Uterus (tissue), 4 donors: Measurements from ENCODE around the gene XYLT1. TPM values are rescaled to one million over a fixed set of nuclear protein-coding genes. Genes with fewer than 3 reads are reported as not detected.

Experiments
- DNase-seq, 2 donors: peaks; one replicate each; pipeline ENCODE4 v3.0.0-alpha.2; 2019 to 2020
- H3K27ac ChIP-seq, 2 donors: fragments of 200-600 bp; sonication (generic); 1 replicate in 1 of 2; 2 replicates in 1 of 2; pipeline ENCODE4 v1.5.1; 2016 to 2018
- H3K27me3 ChIP-seq, 2 donors: fragments of 200-600 bp; sonication (generic); one replicate each; pipeline ENCODE4 v1.5.1; 2018 to 2019; ENCODE audit warnings: control low read depth in 1 of 2
- H3K36me3 ChIP-seq, 2 donors: fragments of 200-600 bp; sonication (generic); one replicate each; pipeline ENCODE4 v1.5.1; 2019; ENCODE audit warnings: control low read depth in 1 of 2
- H3K4me1 ChIP-seq, 2 donors: fragments of 200-600 bp; sonication (generic); one replicate each; pipeline ENCODE4 v1.5.1; 2018 to 2019; ENCODE audit warnings: control low read depth in 1 of 2
- H3K4me3 ChIP-seq, 2 donors: fragments of 200-600 bp; sonication (generic); 1 replicate in 1 of 2; 2 replicates in 1 of 2; pipeline ENCODE4 v1.5.1; 2018 to 2019; ENCODE audit warnings: mild to moderate bottlenecking in 1 of 2
- H3K9me3 ChIP-seq, 2 donors: fragments of 200-600 bp; sonication (generic); one replicate each; pipeline ENCODE4 v1.5.1; 2019; ENCODE audit warnings: control low read depth in 1 of 2
- POLR2A ChIP-seq, 2 donors: fragments of 450-650 bp; IDR thresholded peaks; one replicate each; pipeline ENCODE4 v1.6.1; 2016; ENCODE audit warnings: antibody characterized with exemption in 2 of 2, mild to moderate bottlenecking in 1 of 2, moderate library complexity in 1 of 2
- intact Hi-C: fragments of 100-400 bp; cut with DNase I; formaldehyde crosslinking; loops from one replicate; pipeline ENCODE4 v1.15.1; 2023; ENCODE audit warnings: low total_unique reads
- total RNA-seq, 4 donors: library from RNA; depleted of rRNA in 3 of 4; stranded (reverse); fragments of >200 nt in 3 of 4; gene quantifications; one replicate each; pipeline versions ENCODE4 v1.1.0 to v1.2.4, GENCODE V29; 2014 to 2023
- TF ChIP-seq, protein P1 (sequence below), 4 experiments: fragments of 200-600 bp in 2 of 4; fragments of 450-650 bp in 2 of 4; sonication (generic) in 2 of 4; IDR thresholded peaks; one replicate each; pipeline ENCODE4 v1.5.1; 2016 to 2019; ENCODE audit warnings: antibody characterized with exemption in 4 of 4, mild to moderate bottlenecking in 2 of 4, moderate library complexity in 1 of 4
- donor health status: DM: yes; HTN: yes; CAD: no.

XYLT1 gene, protein sequence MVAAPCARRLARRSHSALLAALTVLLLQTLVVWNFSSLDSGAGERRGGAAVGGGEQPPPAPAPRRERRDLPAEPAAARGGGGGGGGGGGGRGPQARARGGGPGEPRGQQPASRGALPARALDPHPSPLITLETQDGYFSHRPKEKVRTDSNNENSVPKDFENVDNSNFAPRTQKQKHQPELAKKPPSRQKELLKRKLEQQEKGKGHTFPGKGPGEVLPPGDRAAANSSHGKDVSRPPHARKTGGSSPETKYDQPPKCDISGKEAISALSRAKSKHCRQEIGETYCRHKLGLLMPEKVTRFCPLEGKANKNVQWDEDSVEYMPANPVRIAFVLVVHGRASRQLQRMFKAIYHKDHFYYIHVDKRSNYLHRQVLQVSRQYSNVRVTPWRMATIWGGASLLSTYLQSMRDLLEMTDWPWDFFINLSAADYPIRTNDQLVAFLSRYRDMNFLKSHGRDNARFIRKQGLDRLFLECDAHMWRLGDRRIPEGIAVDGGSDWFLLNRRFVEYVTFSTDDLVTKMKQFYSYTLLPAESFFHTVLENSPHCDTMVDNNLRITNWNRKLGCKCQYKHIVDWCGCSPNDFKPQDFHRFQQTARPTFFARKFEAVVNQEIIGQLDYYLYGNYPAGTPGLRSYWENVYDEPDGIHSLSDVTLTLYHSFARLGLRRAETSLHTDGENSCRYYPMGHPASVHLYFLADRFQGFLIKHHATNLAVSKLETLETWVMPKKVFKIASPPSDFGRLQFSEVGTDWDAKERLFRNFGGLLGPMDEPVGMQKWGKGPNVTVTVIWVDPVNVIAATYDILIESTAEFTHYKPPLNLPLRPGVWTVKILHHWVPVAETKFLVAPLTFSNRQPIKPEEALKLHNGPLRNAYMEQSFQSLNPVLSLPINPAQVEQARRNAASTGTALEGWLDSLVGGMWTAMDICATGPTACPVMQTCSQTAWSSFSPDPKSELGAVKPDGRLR
- 10 to 100 TPM in 2 of 4 donors, 1 to 10 TPM in 2; 1.5 to 42.2 (median 15.7) TPM for total RNA-seq

DNA sequence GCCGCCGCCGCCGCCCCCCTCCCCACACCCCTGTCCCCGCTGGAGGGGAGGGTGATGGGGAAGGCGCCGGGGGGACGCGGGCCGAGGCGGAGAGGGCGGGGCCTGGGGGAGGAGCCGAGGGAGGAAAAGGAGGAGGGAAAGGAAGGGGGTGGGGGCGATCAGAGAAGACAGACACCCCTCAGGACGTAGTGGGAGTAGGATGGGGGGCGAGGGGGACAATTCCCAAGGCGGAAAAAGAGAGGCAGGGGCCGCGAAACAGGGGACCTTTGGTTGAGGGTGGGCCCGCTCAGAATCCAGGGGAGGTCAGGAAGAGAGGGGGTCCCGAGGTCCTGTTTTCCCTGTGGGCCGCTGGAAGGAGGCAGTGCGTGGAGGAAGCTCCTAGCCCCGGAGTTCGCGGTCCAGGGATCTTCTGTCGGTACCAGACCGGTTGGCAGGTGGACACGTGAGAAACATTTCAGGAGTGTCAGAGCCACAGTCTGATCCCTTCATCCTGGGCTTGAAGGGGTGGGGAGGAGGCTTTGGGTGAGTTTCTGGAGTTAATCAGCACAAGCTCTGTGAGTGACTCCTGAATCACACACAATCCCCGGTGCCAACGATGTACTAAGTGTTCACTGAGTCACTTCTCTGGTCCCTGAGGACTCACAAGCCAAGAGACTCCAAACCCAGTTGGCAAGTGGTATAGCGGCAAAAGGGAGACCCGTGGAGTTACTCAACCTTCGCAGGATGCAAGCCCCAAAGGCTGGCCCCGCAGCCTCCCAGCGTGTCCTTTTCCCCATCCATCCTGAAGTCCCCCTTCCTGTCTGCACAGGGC is at the start of gene XYLT1:
XYLT1 (minus strand) TSS at position 53 of the 811 bp plus-strand sequence. CDS start 164 bp downstream, outside the sequence.
- Histone ChIP-seq H3K4me1 (no peaks in the 10 kb centered on the region), H3K27ac (peak within 1 kb of the TSS; percentile 88 to 98), H3K4me3 (peak within 1 kb of the TSS; percentile 54 to 66), H3K27me3 (no peaks in the 10 kb centered on the region), H3K36me3 (no peaks in the 10 kb centered on the region), H3K9me3 (no peaks in the 10 kb centered on the region)
- TF ChIP-seq, protein P1, sequence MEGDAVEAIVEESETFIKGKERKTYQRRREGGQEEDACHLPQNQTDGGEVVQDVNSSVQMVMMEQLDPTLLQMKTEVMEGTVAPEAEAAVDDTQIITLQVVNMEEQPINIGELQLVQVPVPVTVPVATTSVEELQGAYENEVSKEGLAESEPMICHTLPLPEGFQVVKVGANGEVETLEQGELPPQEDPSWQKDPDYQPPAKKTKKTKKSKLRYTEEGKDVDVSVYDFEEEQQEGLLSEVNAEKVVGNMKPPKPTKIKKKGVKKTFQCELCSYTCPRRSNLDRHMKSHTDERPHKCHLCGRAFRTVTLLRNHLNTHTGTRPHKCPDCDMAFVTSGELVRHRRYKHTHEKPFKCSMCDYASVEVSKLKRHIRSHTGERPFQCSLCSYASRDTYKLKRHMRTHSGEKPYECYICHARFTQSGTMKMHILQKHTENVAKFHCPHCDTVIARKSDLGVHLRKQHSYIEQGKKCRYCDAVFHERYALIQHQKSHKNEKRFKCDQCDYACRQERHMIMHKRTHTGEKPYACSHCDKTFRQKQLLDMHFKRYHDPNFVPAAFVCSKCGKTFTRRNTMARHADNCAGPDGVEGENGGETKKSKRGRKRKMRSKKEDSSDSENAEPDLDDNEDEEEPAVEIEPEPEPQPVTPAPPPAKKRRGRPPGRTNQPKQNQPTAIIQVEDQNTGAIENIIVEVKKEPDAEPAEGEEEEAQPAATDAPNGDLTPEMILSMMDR (IDR thresholded peaks at IDR 0.05) = no peak
- no peak for TF ChIP-seq POLR2A (IDR thresholded peaks at IDR 0.05)
- intact Hi-C loops = no loop called here
- DNase-seq = peak; percentile 77 to 90

DNA sequence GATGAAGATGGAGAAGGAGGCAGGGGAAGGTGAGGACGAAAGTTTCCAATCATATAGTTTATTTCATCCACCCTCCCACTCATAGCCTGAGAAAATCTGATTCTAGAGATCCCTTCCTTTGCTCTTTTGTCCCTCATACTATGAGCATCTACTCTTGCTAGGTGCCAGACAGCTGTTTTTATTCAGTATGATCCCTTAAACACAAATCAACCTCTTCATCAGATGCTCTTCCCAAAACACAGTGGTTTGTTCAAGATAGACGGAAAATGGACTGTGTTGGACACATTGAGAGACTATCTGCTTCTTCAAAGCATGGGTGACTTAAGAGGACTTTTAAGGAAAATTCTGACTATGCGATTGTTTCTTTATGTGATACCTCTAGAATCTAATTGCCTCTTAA is 49.4 kb upstream of the XYLT1 start:
- intact Hi-C loops = no loop called here
- TF ChIP-seq POLR2A (IDR thresholded peaks at IDR 0.05) = no peak
- TF ChIP-seq, protein P1 (IDR thresholded peaks at IDR 0.05) = no peak
- no peak overlapping the region for H3K4me3 ChIP-seq
- no peaks in the 10 kb centered on the region for H3K36me3 ChIP-seq
- no peak for DNase-seq
- no peak overlapping the region for H3K27ac ChIP-seq
- no peaks in the 10 kb centered on the region for H3K27me3 ChIP-seq
- H3K4me1 ChIP-seq = no peaks in the 10 kb centered on the region
- H3K9me3 ChIP-seq = no peaks in the 10 kb centered on the region

DNA sequence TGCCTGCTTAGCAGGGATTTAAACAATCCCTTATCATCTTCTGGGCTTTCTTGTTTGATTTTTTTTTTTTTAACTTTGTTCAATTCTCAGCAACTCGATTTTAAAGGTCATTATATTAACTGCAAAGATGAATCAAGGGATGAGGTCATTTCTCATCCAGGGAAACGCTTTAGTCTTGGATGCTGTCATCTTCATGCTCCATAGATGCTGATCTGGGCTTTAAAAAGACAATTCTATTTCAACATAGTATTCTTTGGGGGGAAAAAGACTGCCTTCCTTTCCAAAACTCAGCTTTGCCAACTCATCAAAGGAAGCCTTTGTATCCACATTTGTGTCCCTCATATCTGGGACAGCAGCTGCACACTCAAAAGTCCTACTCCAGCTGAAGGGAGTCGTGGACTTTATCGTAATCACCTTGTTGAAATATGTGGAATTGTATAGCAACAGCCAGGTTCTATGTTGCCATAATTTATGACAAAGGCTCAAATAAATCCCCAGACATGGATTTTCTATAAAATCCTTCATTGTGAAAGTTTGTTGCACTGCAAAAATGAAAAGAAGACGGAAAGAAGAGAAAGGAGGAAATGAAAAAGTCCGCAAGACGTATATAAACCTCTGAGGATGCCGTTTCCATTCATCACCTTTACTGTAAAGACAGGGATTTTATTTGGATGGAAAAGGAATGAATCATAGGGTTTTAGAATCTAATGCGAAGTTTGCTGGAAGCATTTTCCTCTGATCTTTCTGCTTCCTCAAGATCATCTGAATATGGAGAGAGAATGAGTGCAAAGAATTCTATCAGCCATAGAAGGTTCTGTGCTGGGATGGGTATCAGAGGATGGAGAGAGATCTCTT is 48.6 kb upstream of the XYLT1 start:
- H3K27me3 ChIP-seq = no peaks in the 10 kb centered on the region
- no peak for DNase-seq
- no peaks in the 10 kb centered on the region for H3K4me1 ChIP-seq
- no peaks in the 10 kb centered on the region for H3K36me3 ChIP-seq
- intact Hi-C loops = no loop called here
- TF ChIP-seq POLR2A (IDR thresholded peaks at IDR 0.05) = no peak
- TF ChIP-seq, protein P1 (IDR thresholded peaks at IDR 0.05) = no peak
- H3K27ac ChIP-seq = no peak overlapping the region
- H3K4me3 ChIP-seq = no peak overlapping the region
- H3K9me3 ChIP-seq = no peaks in the 10 kb centered on the region

DNA sequence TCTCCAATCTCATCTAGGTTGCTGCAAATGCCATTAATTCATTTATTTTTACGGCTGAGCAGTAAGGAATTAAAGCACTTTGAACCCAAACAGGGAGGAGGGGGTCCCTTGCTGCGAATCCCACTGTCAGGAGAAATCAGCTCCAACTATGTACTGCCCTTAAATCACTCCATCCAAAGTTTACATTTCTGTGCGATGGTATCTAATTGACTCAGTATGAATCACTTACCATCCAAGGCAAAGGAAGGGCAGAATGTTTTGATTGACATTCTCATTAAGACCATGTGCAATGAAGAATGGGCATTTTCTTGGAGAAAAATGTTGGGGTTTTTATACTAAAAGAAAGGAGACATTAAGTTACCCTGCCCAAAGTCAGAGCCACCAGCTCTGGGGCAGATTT is 47.7 kb upstream of the XYLT1 start:
- Histone ChIP-seq H3K27ac (no peak overlapping the region), H3K4me1 (no peaks in the 10 kb centered on the region), H3K9me3 (no peaks in the 10 kb centered on the region), H3K27me3 (no peaks in the 10 kb centered on the region), H3K4me3 (no peak overlapping the region), H3K36me3 (no peaks in the 10 kb centered on the region)
- no peak for DNase-seq
- TF ChIP-seq POLR2A (IDR thresholded peaks at IDR 0.05) = no peak
- TF ChIP-seq, protein P1 (IDR thresholded peaks at IDR 0.05) = no peak
- intact Hi-C loops = no loop called here
